Measurements from ENCODE around the gene SPATA13.

SPATA13 gene

DNA sequence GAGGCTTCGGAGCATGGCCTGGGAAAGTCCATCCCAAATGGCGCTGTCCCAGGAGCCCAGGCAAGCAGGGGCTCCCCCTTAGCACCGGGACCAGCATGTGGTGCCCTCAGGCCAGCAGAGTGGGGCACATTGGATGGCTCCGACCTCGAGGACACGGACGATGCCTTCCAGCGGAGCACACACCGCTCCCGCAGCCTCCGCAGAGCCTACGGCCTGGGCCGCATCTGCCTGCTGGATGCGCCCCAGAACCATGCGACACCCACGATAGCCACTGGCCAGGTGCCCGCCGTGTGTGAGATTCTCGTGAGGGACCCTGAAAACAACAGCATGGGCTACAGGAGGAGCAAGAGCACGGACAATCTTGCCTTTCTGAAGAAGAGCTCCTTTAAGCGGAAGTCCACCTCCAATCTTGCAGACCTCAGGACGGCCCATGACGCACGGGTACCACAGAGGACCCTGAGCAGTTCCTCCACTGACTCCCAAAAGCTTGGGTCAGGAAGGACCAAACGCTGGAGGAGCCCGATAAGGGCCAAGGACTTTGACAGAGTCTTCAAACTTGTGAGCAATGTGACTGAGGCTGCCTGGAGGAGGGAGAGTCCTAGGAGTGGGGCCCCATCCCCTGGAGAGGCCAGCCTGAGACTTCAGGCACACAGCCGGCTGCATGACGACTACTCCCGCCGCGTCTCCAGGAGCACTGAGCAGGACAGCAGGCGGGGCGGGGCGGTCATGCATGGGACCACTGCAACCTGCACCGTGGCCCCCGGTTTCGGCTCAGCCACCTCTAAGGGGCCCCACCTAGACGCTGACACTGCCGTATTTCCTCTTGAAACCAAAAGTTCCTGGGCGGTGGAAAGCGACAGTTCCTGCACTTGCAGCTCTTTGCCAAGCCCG lies 63.1 kb downstream of the SPATA13 start (continued):
- TF ChIP-seq ZNF10 (tag by site-specific recombination; IDR thresholded peaks at IDR 0.05) (no peak), ZNF660 (tag by site-specific recombination; IDR thresholded peaks at IDR 0.05) (no peak), ZNF114 (tag by site-specific recombination; IDR thresholded peaks at IDR 0.05) (no peak), RBAK (tag by site-specific recombination; IDR thresholded peaks at IDR 0.05) (no peak), ZNF24 (tag by site-specific recombination; IDR thresholded peaks at IDR 0.05) (no peak), ZNF658 (tag by site-specific recombination; IDR thresholded peaks at IDR 0.05) (no peak), ZNF138 (tag by site-specific recombination; IDR thresholded peaks at IDR 0.05; ENCODE audit: borderline replicate concordance) (no peak), ZXDB (tag by site-specific recombination; IDR thresholded peaks at IDR 0.05) (no peak)
- TF ChIP-seq, protein P1, sequence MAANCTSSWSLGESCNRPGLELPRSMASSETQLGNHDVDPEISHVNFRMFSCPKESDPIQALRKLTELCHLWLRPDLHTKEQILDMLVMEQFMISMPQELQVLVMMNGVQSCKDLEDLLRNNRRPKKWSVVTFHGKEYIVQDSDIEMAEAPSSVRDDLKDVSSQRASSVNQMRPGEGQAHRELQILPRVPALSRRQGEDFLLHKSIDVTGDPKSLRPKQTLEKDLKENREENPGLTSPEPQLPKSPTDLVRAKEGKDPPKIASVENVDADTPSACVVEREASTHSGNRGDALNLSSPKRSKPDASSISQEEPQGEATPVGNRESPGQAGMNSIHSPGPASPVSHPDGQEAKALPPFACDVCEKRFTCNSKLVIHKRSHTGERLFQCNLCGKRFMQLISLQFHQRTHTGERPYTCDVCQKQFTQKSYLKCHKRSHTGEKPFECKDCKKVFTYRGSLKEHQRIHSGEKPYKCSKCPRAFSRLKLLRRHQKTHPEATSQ (tag by site-specific recombination; IDR thresholded peaks at IDR 0.05) = no peak

DNA sequence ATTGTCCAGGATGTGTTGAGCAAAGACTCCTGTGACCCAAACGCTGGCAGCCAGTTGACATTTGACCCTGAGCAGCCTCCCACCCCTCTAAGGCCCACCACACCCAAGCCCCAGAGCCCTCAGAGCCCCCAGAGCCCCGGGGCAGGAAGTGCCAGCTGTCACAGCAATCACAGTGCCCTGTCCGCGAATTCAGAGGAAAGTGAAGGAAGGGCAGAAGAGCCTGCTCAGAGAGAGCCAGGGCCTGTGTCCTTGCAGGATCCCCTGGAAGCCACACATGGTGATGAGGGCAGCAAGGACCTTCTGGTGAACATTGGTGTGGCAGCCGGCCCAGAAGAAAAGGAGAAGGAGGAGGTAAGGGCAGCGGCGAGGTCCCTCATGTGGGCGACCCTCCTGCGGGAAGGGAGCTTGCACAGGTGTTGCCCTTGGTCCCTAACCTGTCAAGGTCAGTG lies 63.7 kb downstream of the SPATA13 start:
- Histone ChIP-seq H3K9me3 (ENCODE audit: control insufficient read depth, insufficient read depth, low read depth, low read length) (no peaks in the 10 kb centered on the region), H3K36me3 (ENCODE audit: control insufficient read depth in 2 of 2, insufficient read depth in 1 of 2, low read length in 2 of 2) (peaks cover 0 to 3% of the 10 kb centered on the region in 2 experiments; a peak in 1 of 3 replicates), H3K27ac (ENCODE audit: extremely low read depth, low read depth, low read length) (no peak overlapping the region), H3K4me1 (ENCODE audit: control insufficient read depth, insufficient read depth, low read length) (no peaks in the 10 kb centered on the region), H3K4me3 (ENCODE audit: low read depth, low read length) (no peak overlapping the region)
- ChIA-PET POLR2A (no interaction called here), CTCF (interaction anchor here (0.6 to 1.4 kb wide), 4 partner anchors 15 to 264 kb away, joined by 3 to 7 read pairs (median 5); no protein-coding TSS in a partner anchor)
- TF ChIP-seq, protein P2, sequence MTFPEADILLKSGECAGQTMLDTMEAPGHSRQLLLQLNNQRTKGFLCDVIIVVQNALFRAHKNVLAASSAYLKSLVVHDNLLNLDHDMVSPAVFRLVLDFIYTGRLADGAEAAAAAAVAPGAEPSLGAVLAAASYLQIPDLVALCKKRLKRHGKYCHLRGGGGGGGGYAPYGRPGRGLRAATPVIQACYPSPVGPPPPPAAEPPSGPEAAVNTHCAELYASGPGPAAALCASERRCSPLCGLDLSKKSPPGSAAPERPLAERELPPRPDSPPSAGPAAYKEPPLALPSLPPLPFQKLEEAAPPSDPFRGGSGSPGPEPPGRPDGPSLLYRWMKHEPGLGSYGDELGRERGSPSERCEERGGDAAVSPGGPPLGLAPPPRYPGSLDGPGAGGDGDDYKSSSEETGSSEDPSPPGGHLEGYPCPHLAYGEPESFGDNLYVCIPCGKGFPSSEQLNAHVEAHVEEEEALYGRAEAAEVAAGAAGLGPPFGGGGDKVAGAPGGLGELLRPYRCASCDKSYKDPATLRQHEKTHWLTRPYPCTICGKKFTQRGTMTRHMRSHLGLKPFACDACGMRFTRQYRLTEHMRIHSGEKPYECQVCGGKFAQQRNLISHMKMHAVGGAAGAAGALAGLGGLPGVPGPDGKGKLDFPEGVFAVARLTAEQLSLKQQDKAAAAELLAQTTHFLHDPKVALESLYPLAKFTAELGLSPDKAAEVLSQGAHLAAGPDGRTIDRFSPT (tag by site-specific recombination; IDR thresholded peaks at IDR 0.05) = no peak
- TF ChIP-seq ZNF24 (tag by site-specific recombination; IDR thresholded peaks at IDR 0.05) = no peak
- no peak for TF ChIP-seq ZIC2 (tag by site-specific recombination; IDR thresholded peaks at IDR 0.05)
- TF ChIP-seq, protein P3, sequence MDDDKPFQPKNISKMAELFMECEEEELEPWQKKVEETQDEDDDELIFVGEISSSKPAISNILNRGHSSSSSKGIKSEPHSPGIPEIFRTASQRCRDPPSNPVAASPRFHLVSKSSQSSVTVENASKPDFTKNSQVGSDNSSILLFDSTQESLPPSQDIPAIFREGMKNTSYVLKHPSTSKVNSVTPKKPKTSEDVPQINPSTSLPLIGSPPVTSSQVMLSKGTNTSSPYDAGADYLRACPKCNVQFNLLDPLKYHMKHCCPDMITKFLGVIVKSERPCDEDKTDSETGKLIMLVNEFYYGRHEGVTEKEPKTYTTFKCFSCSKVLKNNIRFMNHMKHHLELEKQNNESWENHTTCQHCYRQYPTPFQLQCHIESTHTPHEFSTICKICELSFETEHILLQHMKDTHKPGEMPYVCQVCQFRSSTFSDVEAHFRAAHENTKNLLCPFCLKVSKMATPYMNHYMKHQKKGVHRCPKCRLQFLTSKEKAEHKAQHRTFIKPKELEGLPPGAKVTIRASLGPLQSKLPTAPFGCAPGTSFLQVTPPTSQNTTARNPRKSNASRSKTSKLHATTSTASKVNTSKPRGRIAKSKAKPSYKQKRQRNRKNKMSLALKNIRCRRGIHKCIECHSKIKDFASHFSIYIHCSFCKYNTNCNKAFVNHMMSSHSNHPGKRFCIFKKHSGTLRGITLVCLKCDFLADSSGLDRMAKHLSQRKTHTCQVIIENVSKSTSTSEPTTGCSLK (tag by site-specific recombination; IDR thresholded peaks at IDR 0.05) = no peak
- no peak for TF ChIP-seq SETDB1 (IDR thresholded peaks at IDR 0.05; ENCODE audit: insufficient read length, low read length)
- no peak for TF ChIP-seq ZNF529 (tag by site-specific recombination; IDR thresholded peaks at IDR 0.05; ENCODE audit: insufficient replicate concordance)
- TF ChIP-seq, protein P4, sequence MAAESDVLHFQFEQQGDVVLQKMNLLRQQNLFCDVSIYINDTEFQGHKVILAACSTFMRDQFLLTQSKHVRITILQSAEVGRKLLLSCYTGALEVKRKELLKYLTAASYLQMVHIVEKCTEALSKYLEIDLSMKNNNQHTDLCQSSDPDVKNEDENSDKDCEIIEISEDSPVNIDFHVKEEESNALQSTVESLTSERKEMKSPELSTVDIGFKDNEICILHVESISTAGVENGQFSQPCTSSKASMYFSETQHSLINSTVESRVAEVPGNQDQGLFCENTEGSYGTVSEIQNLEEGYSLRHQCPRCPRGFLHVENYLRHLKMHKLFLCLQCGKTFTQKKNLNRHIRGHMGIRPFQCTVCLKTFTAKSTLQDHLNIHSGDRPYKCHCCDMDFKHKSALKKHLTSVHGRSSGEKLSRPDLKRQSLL (tag by site-specific recombination; IDR thresholded peaks at IDR 0.05) = no peak
- no peak for TF ChIP-seq SCRT1 (tag by site-specific recombination; IDR thresholded peaks at IDR 0.05; ENCODE audit: borderline replicate concordance)
- TF ChIP-seq, protein P5, sequence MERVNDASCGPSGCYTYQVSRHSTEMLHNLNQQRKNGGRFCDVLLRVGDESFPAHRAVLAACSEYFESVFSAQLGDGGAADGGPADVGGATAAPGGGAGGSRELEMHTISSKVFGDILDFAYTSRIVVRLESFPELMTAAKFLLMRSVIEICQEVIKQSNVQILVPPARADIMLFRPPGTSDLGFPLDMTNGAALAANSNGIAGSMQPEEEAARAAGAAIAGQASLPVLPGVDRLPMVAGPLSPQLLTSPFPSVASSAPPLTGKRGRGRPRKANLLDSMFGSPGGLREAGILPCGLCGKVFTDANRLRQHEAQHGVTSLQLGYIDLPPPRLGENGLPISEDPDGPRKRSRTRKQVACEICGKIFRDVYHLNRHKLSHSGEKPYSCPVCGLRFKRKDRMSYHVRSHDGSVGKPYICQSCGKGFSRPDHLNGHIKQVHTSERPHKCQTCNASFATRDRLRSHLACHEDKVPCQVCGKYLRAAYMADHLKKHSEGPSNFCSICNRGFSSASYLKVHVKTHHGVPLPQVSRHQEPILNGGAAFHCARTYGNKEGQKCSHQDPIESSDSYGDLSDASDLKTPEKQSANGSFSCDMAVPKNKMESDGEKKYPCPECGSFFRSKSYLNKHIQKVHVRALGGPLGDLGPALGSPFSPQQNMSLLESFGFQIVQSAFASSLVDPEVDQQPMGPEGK (tag by site-specific recombination; IDR thresholded peaks at IDR 0.05) = no peak
- TF ChIP-seq ZNF776 (tag by site-specific recombination; IDR thresholded peaks at IDR 0.05; ENCODE audit: borderline replicate concordance) = no peak
- TF ChIP-seq, protein P6, sequence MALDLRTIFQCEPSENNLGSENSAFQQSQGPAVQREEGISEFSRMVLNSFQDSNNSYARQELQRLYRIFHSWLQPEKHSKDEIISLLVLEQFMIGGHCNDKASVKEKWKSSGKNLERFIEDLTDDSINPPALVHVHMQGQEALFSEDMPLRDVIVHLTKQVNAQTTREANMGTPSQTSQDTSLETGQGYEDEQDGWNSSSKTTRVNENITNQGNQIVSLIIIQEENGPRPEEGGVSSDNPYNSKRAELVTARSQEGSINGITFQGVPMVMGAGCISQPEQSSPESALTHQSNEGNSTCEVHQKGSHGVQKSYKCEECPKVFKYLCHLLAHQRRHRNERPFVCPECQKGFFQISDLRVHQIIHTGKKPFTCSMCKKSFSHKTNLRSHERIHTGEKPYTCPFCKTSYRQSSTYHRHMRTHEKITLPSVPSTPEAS (tag by site-specific recombination; IDR thresholded peaks at IDR 0.05) = no peak
- no peak for TF ChIP-seq ZNF660 (tag by site-specific recombination; IDR thresholded peaks at IDR 0.05)
- TF ChIP-seq ZNF155 (tag by site-specific recombination; IDR thresholded peaks at IDR 0.05) = no peak
- no peak for TF ChIP-seq ZNF658 (tag by site-specific recombination; IDR thresholded peaks at IDR 0.05)

Data from HEK293 (cell line).